NB4 (cell line): ENCODE results near the gene AHRR.

Experiments
- DNase-seq: peaks from one replicate; pipeline ENCODE4 v3.0.0; 2010; ENCODE audit warnings: low read depth
- H3K4me3 ChIP-seq: one replicate; pipeline ENCODE4 v1.5.1; 2011; ENCODE audit warnings: mild to moderate bottlenecking, low read depth, low read length, moderate library complexity
- MYC ChIP-seq: IDR thresholded peaks from 2 replicates; pipeline ENCODE4 v1.6.1; 2011; ENCODE audit warnings: low read depth, low read length
- POLR2A ChIP-seq: IDR thresholded peaks from 2 replicates; pipeline ENCODE4 v1.6.1; 2011; ENCODE audit warnings: mild to moderate bottlenecking; ENCODE audit not compliant: insufficient read length; ENCODE audit errors: extremely low read depth
- TF ChIP-seq, protein P1 (sequence below): IDR thresholded peaks from 2 replicates; pipeline ENCODE4 v1.6.1; 2011; ENCODE audit warnings: low read depth, low read length
- TF ChIP-seq, protein P2 (sequence below): IDR thresholded peaks from one replicate; pipeline ENCODE4 v1.5.1; 2012; ENCODE audit warnings: low read depth, low read length

AHRR gene

DNA sequence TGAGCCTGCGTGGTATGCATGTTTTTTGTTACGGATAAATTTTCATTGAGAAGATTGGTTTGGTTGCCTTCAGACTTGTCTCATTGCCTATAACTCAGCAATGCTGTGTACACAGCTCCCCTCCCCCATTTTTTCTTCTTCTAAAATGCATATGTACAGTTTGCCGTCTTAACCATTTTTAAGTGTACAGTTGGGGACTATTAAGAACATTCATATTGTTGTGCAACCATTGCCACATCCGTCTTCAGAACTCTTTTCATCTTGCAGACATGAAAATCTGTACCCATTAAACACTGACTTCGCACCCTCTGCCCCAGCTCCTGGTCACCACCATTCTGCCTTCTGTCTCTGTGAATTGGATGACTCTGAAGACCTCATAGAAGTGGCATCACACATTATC is 127.6 kb downstream of the AHRR start:
- no peak overlapping the region for H3K4me3 ChIP-seq
- TF ChIP-seq MYC, result no peak
- TF ChIP-seq, protein P1, sequence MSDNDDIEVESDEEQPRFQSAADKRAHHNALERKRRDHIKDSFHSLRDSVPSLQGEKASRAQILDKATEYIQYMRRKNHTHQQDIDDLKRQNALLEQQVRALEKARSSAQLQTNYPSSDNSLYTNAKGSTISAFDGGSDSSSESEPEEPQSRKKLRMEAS, result no peak
- TF ChIP-seq POLR2A, result no peak
- TF ChIP-seq, protein P2, sequence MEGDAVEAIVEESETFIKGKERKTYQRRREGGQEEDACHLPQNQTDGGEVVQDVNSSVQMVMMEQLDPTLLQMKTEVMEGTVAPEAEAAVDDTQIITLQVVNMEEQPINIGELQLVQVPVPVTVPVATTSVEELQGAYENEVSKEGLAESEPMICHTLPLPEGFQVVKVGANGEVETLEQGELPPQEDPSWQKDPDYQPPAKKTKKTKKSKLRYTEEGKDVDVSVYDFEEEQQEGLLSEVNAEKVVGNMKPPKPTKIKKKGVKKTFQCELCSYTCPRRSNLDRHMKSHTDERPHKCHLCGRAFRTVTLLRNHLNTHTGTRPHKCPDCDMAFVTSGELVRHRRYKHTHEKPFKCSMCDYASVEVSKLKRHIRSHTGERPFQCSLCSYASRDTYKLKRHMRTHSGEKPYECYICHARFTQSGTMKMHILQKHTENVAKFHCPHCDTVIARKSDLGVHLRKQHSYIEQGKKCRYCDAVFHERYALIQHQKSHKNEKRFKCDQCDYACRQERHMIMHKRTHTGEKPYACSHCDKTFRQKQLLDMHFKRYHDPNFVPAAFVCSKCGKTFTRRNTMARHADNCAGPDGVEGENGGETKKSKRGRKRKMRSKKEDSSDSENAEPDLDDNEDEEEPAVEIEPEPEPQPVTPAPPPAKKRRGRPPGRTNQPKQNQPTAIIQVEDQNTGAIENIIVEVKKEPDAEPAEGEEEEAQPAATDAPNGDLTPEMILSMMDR, result no peak

DNA sequence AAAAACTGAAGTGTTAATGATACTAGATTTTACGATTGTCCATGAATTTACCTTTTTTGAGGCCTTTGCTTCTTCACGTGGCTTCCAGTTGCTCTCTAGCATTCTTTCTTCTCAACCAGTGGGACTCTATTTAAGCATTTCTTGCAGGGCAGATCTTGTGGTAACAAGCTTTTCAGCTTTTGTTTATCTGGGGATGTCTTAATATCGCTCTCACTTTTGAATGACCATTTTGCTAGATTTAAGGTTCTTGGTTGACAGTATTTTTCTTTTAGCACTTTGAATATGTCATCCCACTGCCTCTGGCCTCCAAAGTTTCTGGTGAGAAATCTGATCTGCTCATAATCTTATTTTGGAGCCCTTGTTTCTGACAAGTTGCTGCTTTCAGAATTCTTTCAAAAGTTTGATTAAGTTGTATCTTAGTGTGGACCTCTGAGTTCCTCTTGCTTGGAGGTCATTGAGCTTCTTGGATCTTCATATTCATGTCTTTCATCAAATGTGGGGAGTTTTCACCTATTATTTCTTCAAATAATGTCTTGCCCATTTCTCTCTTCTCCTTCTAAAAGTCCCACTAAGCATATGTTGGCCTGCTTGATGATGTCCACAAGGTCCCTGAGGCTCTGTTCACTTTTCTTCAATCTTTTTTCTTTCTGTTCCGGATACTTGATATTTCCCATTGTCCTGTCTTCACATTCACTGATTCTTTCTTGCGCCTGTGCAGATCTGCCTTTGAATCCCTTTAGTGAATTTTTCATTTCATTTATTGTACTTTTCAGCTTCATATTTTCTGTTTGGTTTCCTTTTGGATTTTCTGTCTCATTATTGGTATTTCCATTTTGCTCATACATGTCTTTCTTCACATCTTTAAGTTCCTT is 130.3 kb downstream of the AHRR start:
- no peak overlapping the region for H3K4me3 ChIP-seq
- DNase-seq, result no peak
- TF ChIP-seq POLR2A (no peak), MYC (no peak)
- TF ChIP-seq, protein P1, result no peak
- TF ChIP-seq, protein P2, result no peak

More for the DNA sequence above, 127.6 kb downstream of the AHRR start:
- DNase-seq, result peak; percentile 58

DNA sequence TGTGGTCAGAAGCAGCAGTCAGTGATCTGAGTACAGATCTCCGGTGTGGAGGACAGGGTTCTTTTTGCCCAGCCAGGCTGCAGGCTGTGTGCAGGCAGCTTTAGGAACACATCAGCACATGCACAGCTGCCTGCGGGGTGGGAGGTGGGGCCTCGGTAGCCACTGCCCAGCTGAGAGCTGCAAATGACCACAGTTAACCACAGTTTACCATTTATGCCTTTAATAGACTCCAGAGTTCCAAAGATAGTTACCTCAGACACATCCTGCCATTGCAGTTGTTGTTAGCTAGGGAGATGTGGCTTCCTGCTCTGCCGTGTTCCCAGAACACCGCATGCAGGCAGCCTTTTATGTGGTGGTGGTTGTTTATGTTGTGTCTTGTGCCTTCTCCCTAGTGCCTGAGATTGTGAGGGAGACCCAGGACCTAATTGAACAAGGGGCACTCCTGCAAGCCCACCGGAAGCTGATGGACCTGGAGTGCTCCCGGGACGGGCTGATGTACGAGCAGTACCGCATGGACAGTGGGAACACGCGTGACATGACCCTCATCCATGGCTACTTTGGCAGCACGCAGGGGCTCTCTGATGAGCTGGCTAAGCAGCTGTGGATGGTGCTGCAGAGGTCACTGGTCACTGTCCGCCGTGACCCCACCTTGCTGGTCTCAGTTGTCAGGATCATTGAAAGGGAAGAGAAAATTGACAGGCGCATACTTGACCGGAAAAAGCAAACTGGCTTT is 131.6 kb downstream of the AHRR start:
- no peak for DNase-seq

DNA sequence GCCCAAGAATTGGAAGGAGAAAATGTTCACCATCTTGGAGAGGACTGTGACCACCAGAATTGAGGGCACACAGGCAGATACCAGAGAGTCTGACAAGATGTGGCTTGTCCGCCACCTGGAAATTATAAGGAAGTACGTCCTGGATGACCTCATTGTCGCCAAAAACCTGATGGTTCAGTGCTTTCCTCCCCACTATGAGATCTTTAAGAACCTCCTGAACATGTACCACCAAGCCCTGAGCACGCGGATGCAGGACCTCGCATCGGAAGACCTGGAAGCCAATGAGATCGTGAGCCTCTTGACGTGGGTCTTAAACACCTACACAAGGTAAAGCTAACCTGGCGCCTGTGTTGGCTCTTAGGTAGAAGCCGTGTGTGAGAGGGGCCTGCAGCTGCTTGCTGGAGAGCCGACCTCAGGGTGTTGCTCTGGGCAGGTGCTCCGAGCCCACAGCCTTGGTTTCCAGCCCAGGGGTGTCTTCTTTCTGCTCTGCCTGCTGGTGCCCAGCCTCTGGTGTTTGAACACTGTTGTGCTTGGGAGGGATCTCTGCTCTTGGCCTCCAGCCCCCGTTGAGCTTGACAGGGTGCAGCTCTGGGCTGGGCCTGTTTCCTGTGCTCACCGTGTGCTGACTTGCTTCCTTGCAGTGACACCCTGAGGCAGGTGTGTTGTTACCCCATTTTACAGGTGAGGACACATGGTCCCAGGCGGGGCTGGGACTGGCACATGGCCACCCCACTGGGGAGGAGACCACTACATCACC is 132.4 kb downstream of the AHRR start:
- TF ChIP-seq POLR2A, result no peak
- TF ChIP-seq, protein P1, result no peak
- TF ChIP-seq, protein P2, result no peak
- no peak for TF ChIP-seq MYC
- no peak for DNase-seq
- H3K4me3 ChIP-seq, result no peak overlapping the region

More for the DNA sequence above, 131.6 kb downstream of the AHRR start:
- H3K4me3 ChIP-seq, result no peak overlapping the region
- TF ChIP-seq POLR2A, result no peak

DNA sequence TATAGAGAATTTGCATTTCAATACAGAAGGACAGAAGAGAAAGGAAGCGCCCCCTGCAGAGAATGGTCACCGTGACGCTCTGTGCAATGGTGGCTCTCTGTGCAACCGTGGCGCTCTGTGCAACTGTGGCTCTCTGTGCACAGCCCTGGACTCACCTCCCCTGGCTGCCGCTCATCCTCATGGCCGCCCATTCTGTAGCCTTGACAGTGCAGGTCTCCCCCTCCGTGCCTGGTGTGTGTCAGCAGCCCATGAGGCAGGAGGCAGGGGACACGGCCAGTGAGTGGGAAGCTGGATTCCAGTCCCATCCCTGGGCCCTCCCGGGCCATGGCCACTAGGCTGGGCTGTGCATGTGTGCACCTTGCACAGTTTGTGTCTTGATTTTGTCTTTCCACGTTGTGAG is 133.4 kb downstream of the AHRR start:
- no peak for DNase-seq
- TF ChIP-seq, protein P1, result no peak
- TF ChIP-seq MYC, result no peak
- TF ChIP-seq, protein P2, result no peak
- TF ChIP-seq POLR2A, result no peak
- H3K4me3 ChIP-seq, result no peak overlapping the region

DNA sequence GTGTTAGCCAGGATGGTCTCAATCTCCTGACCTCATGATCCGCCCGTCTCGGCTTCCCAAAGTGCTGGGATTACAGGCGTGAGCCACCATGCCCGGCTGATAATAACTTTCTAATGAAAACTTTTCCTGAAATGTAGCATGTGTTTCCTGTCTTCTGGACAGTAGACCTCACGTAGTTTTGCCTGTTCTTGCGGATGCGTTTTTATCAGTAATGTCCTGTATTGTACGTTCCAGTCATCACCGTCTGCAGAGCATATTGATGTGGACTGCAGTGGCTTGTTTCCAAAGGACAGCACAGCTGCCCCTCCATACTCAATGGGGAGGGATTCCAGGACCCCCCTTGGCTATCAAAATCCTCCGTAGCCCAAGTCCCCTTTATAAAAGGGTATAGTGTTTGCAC is 134.3 kb downstream of the AHRR start:
- DNase-seq, result no peak
- TF ChIP-seq, protein P2, result no peak
- TF ChIP-seq MYC, result no peak
- no peak for TF ChIP-seq POLR2A
- TF ChIP-seq, protein P1, result no peak
- H3K4me3 ChIP-seq, result no peak overlapping the region
